ENCODE measurements around the gene TMPRSS6.

The TMPRSS6 gene

GRCh38 chr22:37048133-37048532 is 61.4 kb downstream of the TMPRSS6 start:
- DNase-seq = no peak

DNA sequence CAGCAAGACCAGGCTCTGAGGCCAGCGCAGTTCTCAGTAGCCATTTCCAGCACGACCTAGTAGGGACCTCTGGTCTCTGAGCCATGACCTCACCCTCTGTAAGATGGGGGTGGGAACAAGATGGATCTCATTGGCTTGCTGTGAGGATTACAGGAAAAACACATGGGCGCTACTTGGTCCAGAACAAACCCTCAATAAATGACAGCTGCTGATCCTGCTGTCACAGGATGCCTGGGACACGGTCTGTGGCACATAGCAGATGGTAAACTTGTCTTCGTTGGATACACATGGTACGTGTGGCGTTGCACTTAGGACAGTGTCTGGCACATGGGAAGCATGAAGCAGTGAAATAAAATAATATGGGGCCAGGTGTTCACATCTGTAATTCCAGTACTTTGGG is 62.5 kb downstream of the TMPRSS6 start:
- no peak for DNase-seq

- no peak for DNase-seq
Observed at GRCh38 chr22:37046589-37046988, 62.9 kb downstream of the TMPRSS6 start.

- peak; percentile 5 for DNase-seq
Observed at GRCh38 chr22:37045958-37046357, 63.6 kb downstream of the TMPRSS6 start.

GRCh38 chr22:37044634-37045625 is 64.6 kb downstream of the TMPRSS6 start:
- DNase-seq = no peak

GRCh38 chr22:37043828-37044538 is 65.5 kb downstream of the TMPRSS6 start:
- DNase-seq = peak; percentile 31

GRCh38 chr22:37043209-37043827 is 66.2 kb downstream of the TMPRSS6 start:
- no peak for DNase-seq

DNA sequence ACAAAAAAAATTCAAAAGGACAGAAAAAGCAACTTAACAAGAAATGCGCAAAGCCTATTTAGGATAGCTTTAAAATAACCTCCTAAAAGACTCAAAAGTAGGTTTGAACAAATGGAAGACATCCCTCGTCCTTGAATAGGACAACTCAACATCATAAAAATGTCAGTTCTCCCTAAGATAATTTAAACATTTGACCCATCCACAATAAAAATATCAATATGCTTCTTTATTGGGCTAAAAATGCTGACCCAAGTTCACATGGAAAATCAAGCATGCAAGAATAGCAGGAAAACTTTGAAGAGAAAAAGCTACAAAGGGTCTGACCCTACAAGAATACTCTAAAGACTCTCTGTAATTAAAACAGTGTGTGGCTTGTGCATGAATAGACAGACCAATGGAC is 70.0 kb downstream of the TMPRSS6 start:
- no peak for DNase-seq

DNA sequence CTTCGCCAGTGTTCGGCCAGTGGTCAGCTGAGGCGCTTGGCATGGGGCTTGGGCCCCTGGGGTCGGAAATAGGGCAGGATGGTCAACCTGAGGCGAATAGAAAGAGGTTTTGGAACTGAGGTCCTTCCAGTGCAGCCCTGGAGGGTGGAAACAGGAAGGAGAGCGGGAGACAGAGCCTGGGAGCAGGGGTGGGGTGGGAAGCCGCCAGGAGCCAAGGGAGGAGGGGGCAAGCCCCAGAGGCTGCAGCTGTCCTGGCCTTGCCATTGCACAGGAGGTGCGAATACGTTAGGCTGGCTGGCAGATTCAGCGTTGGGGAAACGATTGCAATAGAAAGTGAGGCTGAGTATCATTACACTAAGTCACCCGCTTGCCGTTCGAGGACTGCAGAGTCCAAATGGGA is 71.8 kb downstream of the TMPRSS6 start:
- DNase-seq = no peak

GRCh38 chr22:37036655-37037377 is 72.7 kb downstream of the TMPRSS6 start:
- no peak for DNase-seq

DNA sequence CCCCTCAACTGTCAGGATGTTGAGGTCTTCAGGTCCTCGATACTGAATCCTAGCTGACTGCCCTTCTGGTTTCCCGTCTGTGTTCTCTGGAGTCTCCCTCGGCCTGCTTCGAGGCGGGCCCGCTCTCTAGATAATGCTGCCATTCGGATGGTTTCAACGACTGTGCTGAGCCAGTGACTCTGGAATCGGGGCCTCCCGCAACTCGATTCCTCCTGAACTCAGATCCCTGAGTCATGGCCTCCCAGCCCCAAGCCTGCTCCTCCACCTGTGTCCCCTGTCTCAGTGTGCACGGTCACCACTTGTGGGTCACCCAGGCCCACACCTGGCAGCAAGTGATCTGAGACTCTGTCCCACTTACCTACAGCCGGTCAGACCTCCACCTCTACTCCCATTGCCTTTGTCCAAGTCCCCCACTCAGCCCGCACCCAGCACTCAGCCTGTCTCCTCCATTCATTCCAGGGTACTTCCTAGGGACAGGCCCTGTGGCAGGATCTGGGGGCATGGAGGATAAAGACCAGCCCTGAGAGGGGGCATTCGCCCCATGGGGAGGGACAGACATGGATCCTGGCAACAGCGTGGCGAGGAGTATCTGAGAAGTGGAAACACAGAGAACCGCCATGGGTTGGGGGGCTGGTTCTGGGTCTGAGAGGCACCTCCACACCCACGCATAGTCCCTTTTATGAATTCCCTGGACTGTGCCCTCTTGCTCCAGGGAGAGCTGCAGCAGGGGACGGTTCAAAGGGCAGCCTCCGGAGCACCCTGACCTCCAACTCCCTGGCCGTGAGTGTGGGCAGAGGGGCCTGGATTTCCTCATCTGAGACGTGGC is 75.7 kb downstream of the TMPRSS6 start:
- no peak for DNase-seq

- DNase-seq = peak; percentile 93
Observed at GRCh38 chr22:37032535-37033460, 76.7 kb downstream of the TMPRSS6 start.

DNA sequence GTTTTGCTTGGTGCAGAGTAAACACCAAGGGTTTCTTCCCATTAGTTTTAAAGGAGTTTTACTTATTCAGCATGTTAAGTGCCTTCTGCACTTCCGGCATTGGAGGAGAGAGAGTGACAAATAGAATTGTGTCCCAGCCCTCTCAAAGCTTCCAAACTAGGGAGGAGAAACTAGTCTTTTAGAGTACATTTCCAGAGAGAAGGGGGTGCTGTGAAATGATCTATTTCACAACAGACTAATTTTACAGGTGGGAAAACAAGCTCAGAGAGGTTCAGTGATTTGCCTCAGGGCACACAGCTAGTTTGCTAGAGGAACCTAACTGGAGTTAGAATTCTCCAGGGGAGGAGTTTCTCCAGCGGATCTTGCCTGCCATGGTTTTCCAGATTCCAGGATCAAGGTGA is 77.4 kb downstream of the TMPRSS6 start:
- DNase-seq = peak; percentile 16

GRCh38 chr22:37030560-37031281 is 78.8 kb downstream of the TMPRSS6 start:
- no peak for DNase-seq

GRCh38 chr22:37028692-37029674 is 80.5 kb downstream of the TMPRSS6 start:
- no peak for DNase-seq

- no peak for DNase-seq
Observed at GRCh38 chr22:37027556-37027955, 82.0 kb downstream of the TMPRSS6 start.

DNA sequence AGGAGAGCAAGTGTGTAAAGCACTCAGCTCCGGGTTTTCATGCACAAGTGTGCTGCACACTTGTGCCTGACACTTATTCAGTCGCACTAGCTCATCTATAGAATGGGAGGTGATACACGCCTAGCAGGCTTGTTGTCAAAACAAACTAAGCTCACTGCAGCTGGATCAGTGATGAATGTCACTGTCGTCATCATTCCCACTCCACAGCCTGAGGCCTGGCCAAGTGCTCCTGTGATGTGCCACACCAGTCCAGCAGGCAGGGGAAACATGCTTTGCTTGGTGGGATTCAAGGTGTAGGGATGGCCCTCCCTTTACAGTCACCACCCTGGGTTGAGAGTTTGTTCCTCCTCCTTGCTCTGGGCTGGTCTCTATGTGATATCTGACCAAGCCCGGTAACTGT is 83.2 kb downstream of the TMPRSS6 start:
- no peak for DNase-seq

DNA sequence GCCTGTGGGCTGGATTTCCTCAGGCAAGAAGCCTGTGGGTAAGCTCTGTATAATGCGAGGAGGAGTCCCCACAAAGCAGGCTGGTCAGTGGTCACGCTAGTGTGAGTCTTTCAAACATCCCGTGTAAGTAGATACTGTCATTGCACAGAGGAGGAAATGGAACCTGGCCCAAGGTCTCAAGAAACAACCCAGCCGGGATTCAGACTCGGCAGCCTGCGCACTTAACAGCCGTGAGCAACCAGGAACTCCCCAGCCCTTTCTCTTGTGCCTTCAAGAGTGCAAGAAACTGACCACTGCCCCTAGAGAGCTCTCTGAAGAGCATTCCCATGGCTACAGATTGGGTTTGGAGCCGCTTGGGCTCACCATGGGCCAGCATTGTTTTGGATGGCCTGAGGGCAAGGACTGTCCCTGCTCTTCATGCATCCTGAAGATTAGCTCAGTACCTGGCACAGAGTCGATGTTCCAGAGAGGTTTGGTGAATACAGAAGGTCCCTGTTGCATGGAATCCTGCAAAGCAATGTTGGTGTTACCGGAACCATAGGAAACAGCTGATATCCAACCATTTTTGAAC is 83.9 kb downstream of the TMPRSS6 start:
- no peak for DNase-seq

Measured in kidney glomerular epithelial cell (primary cell).